Stimulated activated CD4-positive, alpha-beta T cell treated with anti-CD3 and anti-CD28 coated beads, Interleukin-4, amount 100 ng/mL, for 48 hours (primary cell): Measurements from ENCODE around the gene AGPAT2.
"Not testable (repeated sequence)": the region's sequence is repeated elsewhere in the genome, so short reads cannot be mapped to it uniquely, and the experiment has no call there.

Experiments
- DNase-seq, 2 donors: peaks; one replicate each; pipeline ENCODE4 v3.0.0-alpha.2; 2020; ENCODE audit warnings: low read depth in 2 of 2

AGPAT2 gene

DNA sequence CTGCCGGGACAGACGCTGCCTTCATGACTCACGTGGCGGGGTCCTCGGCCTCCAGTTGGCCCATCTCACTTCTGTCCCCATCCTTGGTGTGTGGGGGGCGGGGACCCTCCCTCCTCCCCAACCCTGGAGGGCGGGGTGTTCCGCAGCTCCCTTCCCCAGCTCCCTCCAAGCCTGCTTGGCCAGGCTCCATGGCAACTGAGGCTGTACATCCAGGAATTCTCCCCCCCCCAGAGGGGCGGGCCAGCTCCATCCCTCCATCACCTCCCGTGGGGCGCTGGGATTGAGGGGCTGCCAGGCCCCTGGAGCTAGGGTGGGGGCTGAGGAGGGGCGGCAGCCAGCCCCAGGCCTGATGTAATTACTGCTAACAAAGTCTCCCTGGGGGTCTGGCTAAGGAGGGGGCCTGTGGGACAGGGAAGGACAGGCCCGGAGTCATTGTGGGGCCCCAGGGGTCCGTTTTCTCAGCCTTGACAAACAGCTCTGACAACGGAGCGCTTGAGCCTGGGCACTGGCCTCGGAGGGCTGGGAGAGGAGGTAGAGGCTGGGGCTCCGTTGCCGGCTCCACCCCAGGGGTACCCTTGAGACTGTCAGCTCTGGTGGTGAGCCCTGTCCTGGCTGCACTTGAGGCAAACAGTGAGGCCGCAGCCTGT lies 33.1 kb upstream of the AGPAT2 start:
- DNase-seq, result no peak

DNA sequence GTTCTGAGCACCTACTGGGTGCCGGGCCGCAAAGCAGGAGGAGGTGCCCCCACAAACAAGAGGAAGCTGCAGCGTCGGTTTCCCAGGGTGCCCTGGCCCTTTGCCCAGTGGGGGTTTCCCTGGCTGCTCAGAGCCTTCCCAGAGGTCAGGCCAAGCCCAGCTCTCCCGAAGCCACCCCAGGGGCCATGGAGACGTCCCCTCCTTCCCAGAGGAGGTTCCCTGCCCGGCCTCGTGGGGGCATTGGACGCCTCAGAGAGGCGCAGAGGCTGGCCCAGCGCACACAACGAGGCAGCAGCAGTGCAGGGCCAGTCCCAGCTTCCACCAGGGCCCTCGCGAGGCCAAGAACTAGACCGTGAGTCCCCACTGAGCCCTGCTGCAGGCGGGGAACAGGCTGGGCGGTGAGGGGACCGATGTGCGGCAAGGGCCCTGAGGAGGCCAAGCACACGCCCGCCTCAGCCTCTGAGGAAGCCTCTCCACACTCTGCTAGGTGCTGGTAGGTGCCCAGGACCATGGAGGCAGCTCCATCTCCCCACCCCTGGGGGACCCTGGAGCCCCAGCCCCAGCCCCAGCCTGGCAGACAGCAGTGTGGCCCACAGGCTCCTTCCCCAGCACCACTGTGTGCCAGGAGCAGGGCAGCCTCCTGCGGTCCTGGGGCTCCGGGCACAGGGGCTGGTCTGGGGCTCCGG lies 32.1 kb upstream of the AGPAT2 start:
- DNase-seq, result no peak

DNA sequence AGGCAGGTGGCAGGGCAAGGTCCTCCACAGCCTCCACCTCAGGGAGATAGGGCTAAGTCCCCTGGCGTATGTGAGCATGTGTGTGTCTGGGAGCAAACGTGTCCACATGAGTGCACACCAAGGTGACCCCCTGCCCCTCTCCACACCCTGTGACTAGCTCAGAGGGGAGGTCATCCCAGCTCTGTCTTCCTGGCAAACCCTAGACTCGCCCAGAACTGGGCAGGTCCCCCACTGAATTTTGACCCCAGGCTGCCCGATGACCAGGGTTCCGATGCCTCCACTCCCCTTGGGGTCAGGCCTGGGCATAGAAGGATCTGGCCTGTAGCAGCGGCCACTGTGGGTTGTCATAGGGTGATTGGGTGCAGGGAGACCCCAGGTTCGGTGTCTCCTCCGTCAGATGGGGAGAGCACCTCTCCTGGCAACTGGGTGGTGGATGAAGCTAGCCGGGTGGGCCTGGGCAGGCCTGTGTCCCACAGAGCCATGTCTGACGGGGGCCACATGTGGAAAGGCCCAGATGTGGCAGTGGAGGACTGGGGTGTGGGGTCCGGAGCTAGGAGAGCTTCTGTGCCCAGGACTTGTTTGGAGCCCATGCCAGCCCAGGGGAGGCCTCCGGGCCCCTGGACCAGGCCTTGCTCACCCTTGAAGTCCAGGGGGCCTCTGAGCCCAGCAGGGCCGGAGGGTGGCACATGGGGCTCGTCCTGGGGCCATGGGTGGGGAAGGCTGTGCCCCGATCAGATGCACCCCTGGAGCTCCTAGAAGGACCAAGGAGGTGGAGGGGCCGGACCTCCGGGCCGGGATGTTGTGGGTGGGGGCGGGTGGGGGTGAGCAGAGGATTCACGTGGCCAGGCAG lies 31.3 kb upstream of the AGPAT2 start:
- DNase-seq, result no peak

DNA sequence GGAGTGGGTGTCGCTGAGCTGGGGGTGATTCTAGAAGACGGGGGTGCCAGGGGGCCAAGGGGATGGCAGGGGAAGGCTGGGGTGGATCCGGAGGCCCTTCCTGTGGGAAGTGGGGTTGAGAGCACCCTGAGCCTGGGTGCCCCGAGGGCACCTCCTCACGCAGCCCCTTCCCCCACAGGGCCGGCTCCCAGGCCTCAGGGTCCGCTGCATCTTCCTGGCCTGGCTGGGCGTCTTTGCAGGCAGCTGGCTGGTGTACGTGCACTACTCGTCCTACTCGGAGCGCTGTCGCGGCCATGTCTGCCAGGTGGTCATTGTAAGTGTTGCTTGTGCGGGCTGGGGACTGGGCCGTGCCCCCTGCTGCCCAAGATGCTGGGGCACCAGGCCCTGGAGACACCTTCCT lies 30.1 kb upstream of the AGPAT2 start:
- DNase-seq, result no peak

DNA sequence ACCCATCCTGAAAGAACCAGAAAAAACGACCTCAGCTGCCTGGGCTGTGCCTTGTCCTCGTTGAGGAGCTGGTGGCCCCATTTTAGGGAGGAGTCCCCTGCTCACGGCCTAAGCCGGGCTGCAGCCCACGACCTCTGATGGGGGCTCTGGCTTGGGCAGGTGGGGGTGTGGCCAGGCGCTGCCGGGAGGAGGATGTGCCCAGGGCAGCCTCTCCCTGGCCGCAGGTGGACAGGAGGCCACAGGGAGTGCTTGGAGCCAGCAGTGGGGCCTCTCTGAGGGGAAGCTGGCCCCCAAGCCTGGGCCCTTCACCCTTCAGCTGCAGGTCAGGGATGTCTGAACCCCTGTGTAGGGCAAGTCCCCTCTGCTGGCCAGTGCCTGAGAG lies 27.6 kb upstream of the AGPAT2 start:
- no peak for DNase-seq

DNA sequence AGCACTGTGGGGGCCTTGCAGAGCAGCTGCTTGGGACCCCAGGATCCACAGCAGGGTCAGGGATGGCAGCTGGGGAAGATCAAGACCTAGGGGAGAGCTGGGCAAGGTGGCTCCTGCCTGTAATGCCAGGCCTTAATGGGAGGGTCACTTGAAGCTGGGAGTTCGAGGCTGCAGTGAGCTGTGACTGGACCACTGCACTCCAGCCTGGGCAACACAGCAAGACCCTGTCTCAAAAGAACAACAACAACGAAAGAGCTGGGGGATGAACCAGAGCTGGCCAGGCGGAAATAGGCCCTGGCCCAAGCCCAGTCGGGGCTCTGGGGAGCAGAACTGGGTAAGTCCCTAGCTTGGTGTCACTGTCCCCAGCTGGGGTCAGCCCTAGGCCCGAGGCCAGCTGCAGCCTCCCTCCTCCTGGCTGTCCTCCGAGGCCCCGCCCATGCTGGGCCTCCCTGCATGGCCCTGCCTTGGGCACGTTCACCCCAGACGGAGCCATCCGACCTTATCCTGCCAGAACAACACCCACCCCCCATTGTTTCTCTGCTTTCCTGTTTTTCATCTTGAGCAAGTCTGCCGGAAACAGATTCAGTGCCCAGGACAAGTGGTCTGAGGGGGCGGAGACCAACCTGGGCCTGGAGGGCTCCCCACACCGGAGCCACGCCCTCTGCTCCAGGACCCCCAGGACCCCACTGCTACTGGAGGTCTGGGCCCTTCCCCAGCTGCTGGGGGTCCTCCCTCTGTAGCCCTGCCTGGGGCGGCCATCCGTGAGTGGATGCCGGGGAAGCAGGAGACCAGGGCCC lies 27.0 kb upstream of the AGPAT2 start:
- no peak for DNase-seq

DNA sequence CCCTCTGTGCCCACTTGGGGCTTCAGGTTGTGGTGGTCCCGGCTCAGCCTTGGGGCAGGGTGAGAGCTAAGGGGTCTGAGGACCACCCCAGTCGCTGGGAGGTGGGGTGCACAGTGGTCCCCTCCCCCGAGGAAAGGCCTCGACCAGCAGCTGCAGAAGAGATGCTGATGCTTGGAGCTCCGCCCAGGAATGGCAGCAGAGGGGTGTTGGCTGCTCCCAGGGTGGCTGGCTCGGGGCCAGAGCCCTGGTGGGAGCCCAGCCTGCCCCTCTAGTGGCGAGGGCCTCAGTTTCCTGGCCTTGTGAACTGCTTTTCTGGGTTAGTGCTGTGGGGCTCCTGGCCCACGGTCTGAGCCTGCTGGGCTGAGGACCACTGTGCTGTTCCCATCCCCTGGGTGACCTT lies 26.3 kb upstream of the AGPAT2 start:
- no peak for DNase-seq

DNA sequence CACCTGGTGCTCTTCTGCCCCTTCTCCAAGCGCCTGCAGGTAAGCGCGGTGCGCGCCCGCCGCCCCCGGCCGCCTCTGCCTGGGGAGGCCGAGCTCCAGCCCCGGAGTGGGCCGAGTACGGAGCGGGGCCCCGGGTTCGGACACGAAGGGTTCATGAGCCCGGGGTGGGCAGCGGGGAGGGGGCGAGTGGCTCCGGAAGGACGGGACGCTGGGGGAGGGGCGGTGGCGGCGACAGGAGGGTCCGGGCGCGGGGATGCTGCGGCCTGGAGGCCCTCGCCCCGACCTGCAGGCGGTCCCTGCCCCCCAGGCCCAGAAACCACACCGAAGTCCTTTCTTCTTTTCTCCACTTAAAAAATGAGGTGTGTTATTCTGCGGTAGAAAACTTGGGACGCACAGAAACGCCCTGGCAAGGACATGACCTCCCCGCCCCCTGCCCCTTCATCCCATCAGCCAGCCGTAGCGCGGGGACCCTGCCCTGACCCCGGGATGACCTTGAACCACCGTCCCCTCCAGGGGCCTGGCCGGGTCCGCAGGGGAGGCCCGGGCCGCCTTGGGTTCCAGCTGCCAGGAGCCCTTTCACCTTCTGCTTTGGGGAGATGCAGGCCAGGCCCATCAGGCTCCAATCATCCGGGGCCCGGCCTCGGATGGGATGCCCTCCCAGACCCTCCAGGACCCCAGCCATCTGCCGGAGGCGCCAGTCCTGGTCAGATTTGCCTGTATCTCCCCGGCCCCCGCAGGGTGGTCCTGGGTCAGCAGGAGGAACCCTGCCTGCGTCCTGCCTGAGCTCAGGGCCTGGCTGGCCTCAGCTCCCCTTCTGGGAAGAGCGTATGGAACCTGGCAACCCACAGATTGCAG lies 25.7 kb upstream of the AGPAT2 start:
- no peak for DNase-seq

DNA sequence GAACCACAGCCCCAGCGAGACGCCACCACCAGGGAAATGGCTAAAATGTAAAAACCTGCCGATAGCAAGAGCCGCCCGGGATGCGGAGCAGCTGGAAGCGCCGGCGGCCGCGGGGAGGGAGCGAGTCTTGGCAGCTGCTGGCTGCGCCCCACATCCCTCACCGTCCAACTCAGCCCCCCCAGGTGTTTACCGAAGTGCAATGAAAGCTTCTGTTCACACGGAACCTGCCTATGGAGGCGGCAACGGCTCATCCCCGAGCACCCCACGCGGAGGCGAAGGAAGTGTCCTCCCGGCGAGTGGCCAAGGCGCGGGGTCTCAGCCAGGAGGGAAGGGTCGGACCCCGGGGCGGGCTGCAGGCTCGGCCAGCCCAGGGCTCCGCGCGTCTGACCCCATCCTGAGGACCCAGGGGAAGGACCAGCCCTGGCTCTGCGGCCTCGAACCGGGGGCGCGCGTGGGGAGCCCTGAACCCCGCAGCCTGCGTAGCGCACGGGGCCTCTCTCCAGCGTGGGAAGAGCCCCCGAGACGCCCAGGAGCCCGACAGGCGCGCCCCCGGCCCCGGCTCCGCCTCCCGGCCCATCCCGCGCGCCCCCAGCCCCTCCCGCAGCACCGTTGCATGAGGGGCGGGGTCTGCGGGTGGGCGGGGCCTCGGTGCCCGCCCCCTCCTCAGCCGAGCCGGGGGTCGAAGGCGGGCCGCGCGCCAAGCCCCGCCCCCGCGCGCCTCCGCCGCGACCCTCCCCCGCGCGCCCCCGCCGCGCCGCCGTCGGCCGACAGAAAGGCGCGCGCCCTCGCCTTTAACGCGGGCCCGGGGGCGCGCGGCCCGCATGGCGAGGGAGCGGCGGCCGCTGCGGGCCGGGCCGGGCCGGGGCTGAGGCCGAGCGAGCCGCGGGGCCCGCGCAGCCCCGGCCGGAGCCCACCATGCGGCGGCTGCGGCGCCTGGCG lies 24.8 kb upstream of the AGPAT2 start, which contains the start of gene DIPK1B:
TSS of gene DIPK1B (plus strand) at position 822 of the 939 bp plus-strand sequence. CDS start at position 916, 94 bp downstream.
- no peak for DNase-seq

DNA sequence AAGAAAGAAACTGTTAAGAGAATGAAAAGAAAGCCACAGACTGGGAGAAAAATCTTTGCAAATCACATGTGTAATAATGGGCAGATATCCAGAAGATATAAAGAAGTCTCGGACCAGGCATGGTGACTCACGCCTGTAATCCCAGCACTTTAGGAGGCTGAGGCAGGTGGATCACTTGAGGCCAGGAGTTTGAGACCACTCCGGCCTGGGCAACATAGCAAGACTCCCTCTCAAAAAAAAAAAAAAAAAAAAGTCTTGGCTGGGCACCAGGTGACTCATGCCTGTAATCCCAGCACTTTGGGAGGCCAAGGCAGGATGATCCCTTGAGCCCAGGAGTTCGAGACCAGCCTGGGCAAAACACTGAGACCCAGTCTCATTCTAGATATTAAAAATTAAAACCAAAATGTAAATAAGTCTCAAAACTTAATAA lies 24.0 kb upstream of the AGPAT2 start:
- DNase-seq, result not testable (repeated sequence)

DNA sequence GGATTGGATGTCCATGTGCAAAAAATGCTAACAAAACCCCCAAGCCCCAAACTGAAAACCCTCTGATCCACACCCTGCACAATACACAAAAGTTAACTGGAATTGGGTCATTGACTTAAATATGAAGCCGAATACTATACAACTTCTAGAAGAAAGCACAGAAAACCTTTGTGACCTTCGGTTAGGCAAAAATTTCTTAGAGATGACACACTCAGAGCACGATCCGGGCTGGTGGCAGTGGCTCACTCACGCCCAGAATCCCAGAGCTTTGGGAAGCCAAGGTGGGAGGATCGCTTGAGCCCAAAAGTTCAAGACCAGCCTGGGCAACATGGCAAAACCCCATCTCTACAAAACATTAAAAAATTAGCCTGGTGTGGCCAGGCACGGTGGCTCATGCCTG lies 23.3 kb upstream of the AGPAT2 start:
- DNase-seq, result no peak

DNA sequence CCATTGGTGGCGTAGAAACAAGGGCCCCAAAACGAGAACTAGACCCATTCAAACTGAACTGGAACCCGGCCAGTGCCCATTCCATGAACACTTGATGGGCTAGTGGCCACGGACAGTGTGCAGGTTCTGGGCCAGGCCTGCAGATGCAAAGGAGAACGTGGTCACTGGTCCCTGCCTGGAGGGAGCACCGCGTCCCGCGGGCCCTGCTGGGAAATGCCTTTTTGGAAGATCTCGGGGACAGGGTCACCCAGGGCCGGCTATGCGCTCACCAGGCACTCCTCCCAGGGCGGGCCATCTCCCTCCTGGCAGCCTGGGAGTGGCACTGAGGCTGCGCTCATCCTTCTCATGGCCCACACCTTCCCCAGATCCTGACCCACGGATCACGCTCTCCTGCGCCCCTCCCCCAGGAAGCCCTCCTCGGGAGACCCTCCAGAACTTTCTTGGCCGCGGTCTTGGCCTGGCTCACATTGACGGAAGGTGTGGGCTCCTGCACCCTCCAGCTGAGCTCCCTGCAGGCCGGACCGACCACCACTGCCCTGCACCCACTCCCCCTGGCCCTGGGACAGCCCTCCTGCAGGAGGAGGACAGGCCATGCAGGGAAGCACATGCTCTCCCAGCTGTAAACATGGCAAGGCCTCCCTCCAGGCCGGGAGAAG lies 22.3 kb upstream of the AGPAT2 start:
- DNase-seq, result no peak

DNA sequence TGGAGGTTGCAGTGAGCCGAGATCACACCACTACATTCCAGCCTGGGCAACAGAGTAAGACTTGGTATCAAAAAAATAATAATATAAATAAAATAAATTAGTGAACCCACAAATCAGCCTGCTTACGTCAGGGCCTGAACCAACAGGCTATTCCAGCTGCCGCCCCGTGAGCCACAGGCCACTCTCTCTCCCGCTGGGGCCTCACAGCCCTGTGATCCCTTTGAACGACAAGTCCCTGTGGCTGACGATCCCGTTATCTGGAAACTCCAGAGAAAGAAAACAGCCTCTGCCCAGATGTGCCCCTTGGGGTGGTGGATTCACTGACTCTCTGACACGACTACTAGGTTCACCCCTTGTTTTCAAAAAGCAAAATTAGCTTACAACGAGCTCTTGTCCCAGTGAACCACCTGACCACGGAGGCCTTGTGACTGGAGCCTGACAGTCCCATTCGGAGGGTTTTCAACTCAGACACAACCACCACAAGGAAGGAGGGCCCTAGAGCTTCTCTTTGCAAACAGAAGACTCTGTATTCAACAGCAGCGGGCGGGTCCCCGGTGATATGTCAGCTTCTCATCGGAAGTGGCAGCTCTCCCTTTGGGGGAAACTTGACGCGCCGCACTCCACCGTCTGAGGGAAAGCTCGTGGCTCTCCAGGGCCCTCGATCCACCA lies 20.7 kb upstream of the AGPAT2 start:
- DNase-seq, result no peak

DNA sequence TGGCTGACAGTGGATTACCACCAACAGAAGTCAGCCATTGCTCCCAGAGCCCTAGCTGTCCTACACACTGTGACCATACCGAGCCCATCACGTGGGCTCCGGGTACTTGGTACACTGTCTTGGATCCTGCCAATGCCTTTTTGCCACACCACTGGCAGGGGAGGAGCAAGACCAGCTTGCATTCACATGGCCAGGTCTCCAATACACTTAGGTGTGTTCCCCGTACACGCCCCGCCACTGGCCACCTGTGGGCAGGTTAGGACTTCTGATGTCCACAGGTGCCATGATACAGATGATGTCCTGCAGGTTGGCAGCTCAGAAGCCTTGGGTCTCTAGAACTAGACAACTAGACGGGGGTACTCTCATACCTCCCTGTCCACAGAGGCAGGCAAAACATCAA lies 19.8 kb upstream of the AGPAT2 start:
- no peak for DNase-seq

DNA sequence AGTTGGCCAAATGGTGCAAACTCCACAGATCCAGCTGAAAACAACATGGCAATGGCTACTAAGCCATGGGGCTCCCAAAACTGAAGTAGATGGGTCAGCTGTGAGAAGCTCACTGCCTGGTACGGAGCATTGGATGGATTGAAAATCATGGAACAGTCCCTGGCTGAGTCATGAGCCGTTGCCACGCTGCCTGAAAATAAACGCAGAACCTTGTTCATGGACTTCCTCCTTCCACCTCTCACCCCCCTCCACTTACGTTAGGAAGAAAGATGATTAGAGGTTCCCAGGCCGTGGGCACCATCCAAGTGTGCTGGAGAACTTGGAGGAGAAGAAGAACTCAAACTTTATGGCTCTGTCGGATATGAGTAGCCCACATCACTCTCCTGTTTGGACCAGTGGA lies 18.3 kb upstream of the AGPAT2 start:
- no peak for DNase-seq

DNA sequence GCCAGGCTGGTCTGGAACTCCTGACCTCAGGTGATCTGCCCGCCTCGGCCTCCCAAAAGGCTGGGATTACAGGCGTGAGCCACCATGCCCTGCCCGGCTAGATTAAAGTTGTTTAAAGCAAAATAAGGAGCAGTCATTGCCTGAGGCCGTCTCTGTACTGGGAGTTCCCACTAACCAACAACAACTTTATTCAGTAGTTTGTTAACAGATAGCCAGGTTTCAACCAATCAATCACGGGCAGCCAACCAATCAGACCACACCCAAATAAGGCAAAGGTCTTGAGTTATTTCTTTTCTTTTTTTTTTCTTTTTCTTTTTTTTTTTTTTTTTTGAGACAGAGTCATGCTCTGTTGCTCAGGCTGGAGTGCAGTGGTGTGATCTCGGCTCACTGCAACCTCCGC lies 17.5 kb upstream of the AGPAT2 start:
- DNase-seq, result not testable (repeated sequence)

DNA sequence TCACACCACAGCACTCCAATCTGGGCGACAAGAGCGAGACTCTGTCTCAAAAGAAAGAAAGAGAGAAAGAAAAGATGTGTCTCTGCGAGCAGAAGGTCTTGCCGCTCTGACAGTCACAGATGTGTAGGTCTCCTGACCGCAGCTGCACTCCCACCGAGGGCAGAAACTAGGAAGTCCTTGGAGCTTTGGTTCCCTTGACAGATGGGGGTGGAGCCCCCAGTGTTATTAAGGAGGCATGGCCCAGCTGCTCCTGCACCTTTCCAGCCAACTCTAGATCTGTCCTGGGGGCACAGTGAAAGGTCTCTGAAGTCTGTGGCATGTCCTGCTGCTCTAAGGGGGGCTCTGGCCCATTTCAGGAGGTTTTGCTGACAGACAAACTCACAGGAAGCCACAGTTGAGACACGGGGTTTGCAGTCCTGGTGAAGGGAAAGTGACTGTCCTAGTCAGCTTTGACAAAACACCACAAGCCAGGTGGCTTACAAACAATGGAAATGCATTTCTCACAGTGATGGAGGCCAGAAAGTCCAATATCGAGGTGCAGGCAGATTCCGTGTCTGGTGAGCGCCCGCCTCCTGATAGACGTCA lies 16.1 kb upstream of the AGPAT2 start:
- DNase-seq, result no peak

DNA sequence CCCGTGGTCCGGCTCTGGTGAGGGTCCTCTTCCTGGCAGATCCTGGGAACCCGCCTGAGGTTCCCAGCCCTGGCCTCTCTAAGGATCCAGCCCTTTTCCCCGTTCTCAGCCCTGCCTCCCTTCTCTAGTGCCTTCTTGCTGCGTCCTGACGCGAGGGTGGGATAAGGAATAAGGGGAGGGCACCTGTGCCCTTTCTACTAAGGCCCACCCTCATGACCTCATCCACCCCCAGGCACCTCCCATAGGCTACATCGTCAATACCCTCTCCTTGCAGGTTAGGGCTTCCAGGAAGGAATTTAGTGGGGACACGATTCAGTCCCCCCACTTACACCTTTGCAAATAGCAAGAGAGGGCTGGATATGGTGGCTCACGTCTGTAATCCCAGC lies 14.4 kb upstream of the AGPAT2 start:
- no peak for DNase-seq
